ENCODE results near the gene DSTN. TPM values are rescaled to one million over a fixed set of nuclear protein-coding genes. Genes with fewer than 3 reads are reported as not detected.

The DSTN gene
- total RNA-seq, 2 experiments from 2014 or later, result 25.5 to 58.1 TPM

DNA sequence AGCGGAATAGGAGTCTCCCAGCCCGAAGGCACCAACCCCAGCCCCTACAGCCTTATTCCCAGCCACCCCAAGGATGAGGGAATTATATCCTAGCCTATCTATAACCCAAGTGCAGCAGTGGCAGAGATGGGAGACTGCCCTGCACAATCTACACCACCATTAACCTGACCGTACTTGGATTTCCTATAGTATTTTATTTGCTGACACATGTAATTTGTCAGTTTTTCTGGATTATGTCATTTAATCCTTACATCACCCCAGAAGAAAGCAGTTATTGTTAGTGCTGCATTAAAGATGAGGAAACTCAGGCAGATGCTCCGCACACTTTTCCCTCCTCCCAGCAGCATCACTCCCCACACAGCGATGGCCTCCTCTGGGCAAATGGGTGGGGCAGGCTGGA is 44.7 kb upstream of the DSTN start:
- TF ChIP-seq CTCF (conservative IDR thresholded peaks at IDR 0.05; ENCODE audit: low read length) (no peak), EZH2phosphoT487 (IDR thresholded peaks at IDR 0.05; ENCODE audit: borderline replicate concordance, low read depth, low read length) (no peak)
- H3K36me3 ChIP-seq (ENCODE audit: insufficient read depth, low read length), result no peaks in the 10 kb centered on the region
- no peaks in the 10 kb centered on the region for H3K9me2 ChIP-seq (ENCODE audit: insufficient read depth, low read length)
- no peaks in the 10 kb centered on the region for H3K9me3 ChIP-seq (ENCODE audit: low read length)
- no peaks in the 10 kb centered on the region for H4K20me1 ChIP-seq (ENCODE audit: insufficient read depth, low read length)
- no peak overlapping the region for H3K4me3 ChIP-seq (ENCODE audit: low read depth, low read length, poor library complexity, severe bottlenecking)
- ChIA-PET POLR2A (no interaction called here), CTCF (ENCODE audit: unreplicated experiment) (no interaction called here)
- no peak overlapping the region for H3K27ac ChIP-seq (ENCODE audit: low read depth, low read length, poor library complexity, severe bottlenecking)
- no TSS peak for BruUV-seq (replicated peaks)
- no peak overlapping the region for H3K4me2 ChIP-seq (ENCODE audit: low read length)
- H3K4me1 ChIP-seq (ENCODE audit: insufficient read depth, low read length, poor library complexity, severe bottlenecking), result no peaks in the 10 kb centered on the region
- intact Hi-C loops (cut with micrococcal nuclease; ENCODE audit: unreplicated experiment), result no loop called here
- no peak overlapping the region for H2AFZ ChIP-seq (ENCODE audit: low read length)
- DNase-seq (ENCODE audit: low spot score), result no peak
- no peaks in the 10 kb centered on the region for H3K79me2 ChIP-seq (ENCODE audit: insufficient read depth, low read depth, low read length)

- peak; percentile 48 for DNase-seq (ENCODE audit: low spot score)
- Histone ChIP-seq H3K4me3 (ENCODE audit: low read depth, low read length, poor library complexity, severe bottlenecking) (no peak overlapping the region), H2AFZ (ENCODE audit: low read length) (0 out of 2 replicates have a peak overlapping the region, but pooled peaks have one; percentile 46), H3K4me1 (ENCODE audit: insufficient read depth, low read length, poor library complexity, severe bottlenecking) (no peaks in the 10 kb centered on the region), H3K27ac (ENCODE audit: low read depth, low read length, poor library complexity, severe bottlenecking) (no peak overlapping the region), H3K36me3 (ENCODE audit: insufficient read depth, low read length) (no peaks in the 10 kb centered on the region), H3K4me2 (ENCODE audit: low read length) (no peak overlapping the region), H3K79me2 (ENCODE audit: insufficient read depth, low read depth, low read length) (no peaks in the 10 kb centered on the region), H3K9me2 (ENCODE audit: insufficient read depth, low read length) (no peaks in the 10 kb centered on the region), H4K20me1 (ENCODE audit: insufficient read depth, low read length) (no peaks in the 10 kb centered on the region), H3K9me3 (ENCODE audit: low read length) (no peaks in the 10 kb centered on the region)
- ChIA-PET CTCF (ENCODE audit: unreplicated experiment) (no interaction called here), POLR2A (no interaction called here)
- no TSS peak for BruUV-seq (replicated peaks)
- intact Hi-C loops (cut with micrococcal nuclease; ENCODE audit: unreplicated experiment), result no loop called here
- no peak for TF ChIP-seq CTCF (conservative IDR thresholded peaks at IDR 0.05; ENCODE audit: low read length)
- no peak for TF ChIP-seq EZH2phosphoT487 (IDR thresholded peaks at IDR 0.05; ENCODE audit: borderline replicate concordance, low read depth, low read length)
Observed at GRCh38 chr20:17525650-17526049, 44.2 kb upstream of the DSTN start.

DNA sequence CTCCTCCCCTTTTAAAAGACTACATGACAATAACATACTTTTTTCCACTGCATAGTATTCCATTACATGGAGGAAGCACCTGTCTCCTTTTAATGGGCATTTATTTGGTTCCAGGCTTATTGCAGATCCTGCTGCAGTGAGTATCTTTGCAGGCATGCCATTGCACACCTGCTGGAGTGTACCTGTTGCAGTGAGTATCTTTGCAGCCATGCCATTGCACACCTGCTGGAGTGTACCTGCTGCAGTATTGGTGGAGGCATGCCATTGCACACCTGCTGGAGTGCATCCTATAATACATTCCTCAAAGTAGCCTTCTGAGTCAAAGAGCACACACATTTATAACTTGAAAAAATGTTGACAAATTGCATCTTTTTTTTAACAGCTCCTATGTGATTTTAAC is 40.3 kb upstream of the DSTN start:
- POLR2A ChIA-PET, result interaction anchor here (0.6 kb wide), 1 partner anchor 970 kb away, joined by 3 read pairs; no protein-coding TSS in a partner anchor
- H3K9me2 ChIP-seq (ENCODE audit: insufficient read depth, low read length), result no peaks in the 10 kb centered on the region
- CTCF ChIA-PET (ENCODE audit: unreplicated experiment), result interaction anchor here (0.6 kb wide), 1 partner anchor 123 kb away, joined by 4 read pairs; no protein-coding TSS in a partner anchor
- no peak for DNase-seq (ENCODE audit: low spot score)
- no TSS peak for BruUV-seq (replicated peaks)
- no peaks in the 10 kb centered on the region for H3K36me3 ChIP-seq (ENCODE audit: insufficient read depth, low read length)
- no peaks in the 10 kb centered on the region for H3K9me3 ChIP-seq (ENCODE audit: low read length)
- no peak overlapping the region for H3K27ac ChIP-seq (ENCODE audit: low read depth, low read length, poor library complexity, severe bottlenecking)
- H4K20me1 ChIP-seq (ENCODE audit: insufficient read depth, low read length), result no peaks in the 10 kb centered on the region
- no peak overlapping the region for H2AFZ ChIP-seq (ENCODE audit: low read length)
- H3K4me2 ChIP-seq (ENCODE audit: low read length), result no peak overlapping the region
- intact Hi-C loops (cut with micrococcal nuclease; ENCODE audit: unreplicated experiment), result no loop called here
- no peak overlapping the region for H3K4me3 ChIP-seq (ENCODE audit: low read depth, low read length, poor library complexity, severe bottlenecking)
- H3K79me2 ChIP-seq (ENCODE audit: insufficient read depth, low read depth, low read length), result no peaks in the 10 kb centered on the region
- peaks cover 6% of the 10 kb centered on the region for H3K4me1 ChIP-seq (ENCODE audit: insufficient read depth, low read length, poor library complexity, severe bottlenecking)
- TF ChIP-seq CTCF (conservative IDR thresholded peaks at IDR 0.05; ENCODE audit: low read length) (no peak), EZH2phosphoT487 (IDR thresholded peaks at IDR 0.05; ENCODE audit: borderline replicate concordance, low read depth, low read length) (no peak)

Measured in OCI-LY7 (cell line).